GM20431 (cell line): ENCODE data around the gene UPF3A.
"Not testable (repeated sequence)": the region's sequence is repeated elsewhere in the genome, so short reads cannot be mapped to it uniquely, and the experiment has no call there.

Experiments used
- in situ Hi-C: fragments of 300-500 bp; cut with MseI, MboI; formaldehyde crosslinking; loops from one replicate; pipeline ENCODE4 v1.15.0; 2020; ENCODE audit warnings: low sequenced_read_pairs; ENCODE audit not compliant: unreplicated experiment

Gene UPF3A

DNA sequence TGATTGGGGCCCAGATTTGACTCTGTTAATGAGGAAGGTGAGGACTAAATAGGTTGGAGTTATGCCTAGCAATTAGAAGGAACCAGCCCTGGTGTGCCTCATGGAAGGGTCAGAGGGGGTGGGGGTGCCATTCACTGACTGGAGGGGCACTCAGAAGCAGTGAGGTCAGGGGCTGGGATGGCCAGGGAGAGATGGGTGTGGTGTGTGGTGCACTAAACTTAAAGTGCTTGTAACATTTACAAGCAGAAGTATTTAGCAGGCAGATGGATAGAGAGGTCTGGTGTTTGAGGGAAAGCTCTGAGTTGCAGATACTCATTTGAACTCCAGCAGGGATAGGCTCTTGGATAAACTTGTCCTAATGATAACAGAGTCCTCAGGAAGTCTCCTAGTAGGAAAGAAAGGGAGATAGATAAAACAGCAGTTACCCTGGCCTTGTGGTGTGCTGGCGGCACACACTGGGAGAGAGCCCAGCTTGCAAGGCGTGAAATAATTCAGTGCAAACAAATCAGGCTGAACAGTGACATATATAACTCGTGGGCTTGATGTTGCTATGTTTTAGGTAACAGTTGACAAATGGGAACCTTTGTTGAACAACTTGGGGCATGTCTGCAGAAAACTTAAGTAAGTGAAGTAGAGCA is 20.0 kb upstream of the UPF3A start:
- in situ Hi-C loops: no loop called here

- in situ Hi-C loops: no loop called here
Measured at GRCh38 chr13:114263578-114263977, 17.8 kb upstream of the UPF3A start.

GRCh38 chr13:114264313-114264712 is 17.1 kb upstream of the UPF3A start:
- in situ Hi-C loops: not testable (repeated sequence)

GRCh38 chr13:114264886-114265611 is 16.4 kb upstream of the UPF3A start:
- in situ Hi-C loops: no loop called here

GRCh38 chr13:114266241-114266640 is 15.2 kb upstream of the UPF3A start:
- in situ Hi-C loops: no loop called here

- in situ Hi-C loops: no loop called here
Measured at GRCh38 chr13:114268344-114269280, 12.8 kb upstream of the UPF3A start.

DNA sequence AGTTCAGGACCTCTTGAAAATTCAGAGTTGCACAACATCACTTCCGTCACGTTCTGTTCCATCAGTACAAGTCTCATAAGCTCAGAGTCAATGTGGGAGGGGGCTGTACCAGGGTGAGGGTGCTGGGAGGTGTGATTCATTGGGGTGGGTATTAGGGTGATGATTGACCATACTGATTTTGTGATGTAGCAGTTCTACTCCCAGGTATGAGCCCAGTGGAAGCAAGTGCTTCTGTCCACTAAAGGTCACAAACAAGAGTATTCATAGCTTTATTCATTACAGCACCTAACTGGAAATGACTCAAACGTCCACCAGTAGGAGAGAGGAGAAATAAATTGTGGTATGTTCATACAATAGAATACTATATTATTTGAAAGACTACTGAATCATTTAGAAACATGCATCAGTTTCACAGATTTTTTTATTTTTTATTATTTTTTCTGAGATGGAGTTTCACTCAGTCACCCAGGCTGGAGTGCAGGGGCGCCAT is 12.1 kb upstream of the UPF3A start:
- in situ Hi-C loops: no loop called here

GRCh38 chr13:114272977-114273376 is 8.4 kb upstream of the UPF3A start:
- in situ Hi-C loops: no loop called here

GRCh38 chr13:114275304-114275703 is 6.1 kb upstream of the UPF3A start:
- in situ Hi-C loops: no loop called here

DNA sequence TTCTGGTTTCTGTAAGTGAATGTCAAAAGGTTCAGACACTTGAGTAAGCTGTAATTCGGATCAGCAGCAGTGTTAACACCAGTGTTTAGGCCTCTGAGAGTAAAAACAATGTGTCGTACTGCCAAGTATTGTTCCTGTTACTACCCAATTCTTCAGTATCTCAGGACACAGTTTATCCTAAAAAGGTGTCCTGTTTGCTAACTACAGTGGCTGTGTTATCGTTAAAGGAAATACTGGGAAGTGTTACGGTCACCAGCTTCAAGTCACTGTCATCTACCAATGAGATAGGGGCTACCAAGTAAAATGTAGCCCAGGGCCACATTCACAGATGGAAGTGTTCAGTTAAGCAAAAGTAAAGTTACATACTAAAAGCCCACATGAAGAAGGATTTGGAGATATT is 2.3 kb upstream of the UPF3A start:
- in situ Hi-C loops: no loop called here

- in situ Hi-C loops: no loop called here
Measured at GRCh38 chr13:114279758-114280355, 1.5 kb upstream of the UPF3A start.

DNA sequence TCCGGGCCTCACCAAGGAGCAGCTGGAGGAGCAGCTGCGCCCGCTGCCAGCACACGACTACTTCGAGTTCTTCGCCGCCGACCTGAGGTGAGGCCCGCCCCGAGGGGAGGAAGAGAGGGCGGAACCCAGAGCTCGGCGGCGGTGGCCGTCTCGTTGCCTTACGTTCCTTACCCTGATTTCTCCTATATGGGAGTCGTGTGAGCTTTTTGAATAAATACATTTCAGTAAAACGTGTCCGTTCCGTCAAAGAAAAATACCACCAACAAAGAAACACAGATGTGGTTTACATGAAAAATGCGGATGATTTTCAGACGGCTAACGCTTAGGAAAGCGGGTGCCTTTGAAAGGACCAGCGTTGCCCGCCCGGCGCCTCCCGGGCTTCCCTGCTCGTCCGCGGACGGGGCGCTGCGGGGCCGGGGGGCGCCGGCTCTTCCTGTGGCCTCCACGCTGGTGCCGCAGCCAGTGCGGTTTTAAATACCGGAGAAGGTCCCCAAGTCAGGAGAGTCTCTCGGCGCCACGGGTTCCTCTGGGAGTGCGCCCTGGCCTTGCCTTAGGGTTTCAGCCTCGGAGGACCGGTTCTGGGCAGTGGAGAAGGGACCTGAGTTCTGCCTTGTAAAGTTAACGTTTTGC is 755 bp downstream of the UPF3A start:
- in situ Hi-C loops: no loop called here

DNA sequence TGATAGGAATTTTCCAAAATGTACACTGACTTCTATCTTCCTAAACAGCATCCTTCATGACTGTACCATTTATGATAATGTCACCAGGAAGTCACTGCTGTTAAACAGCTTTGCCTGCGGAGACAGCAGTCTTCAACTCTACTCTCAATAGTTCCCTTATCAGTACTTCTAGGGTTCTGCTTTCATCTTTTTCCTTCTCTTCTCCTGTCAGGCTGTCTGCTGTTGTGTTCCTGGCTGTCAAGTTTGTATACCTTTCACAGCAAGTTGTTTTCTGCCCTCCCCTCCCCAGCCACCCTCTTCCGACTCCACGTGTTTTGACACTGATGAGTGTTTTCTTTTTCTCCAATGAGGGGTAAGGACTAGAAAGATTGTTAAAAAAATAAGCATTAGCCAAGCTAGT is 2.2 kb downstream of the UPF3A start:
- in situ Hi-C loops: no loop called here

DNA sequence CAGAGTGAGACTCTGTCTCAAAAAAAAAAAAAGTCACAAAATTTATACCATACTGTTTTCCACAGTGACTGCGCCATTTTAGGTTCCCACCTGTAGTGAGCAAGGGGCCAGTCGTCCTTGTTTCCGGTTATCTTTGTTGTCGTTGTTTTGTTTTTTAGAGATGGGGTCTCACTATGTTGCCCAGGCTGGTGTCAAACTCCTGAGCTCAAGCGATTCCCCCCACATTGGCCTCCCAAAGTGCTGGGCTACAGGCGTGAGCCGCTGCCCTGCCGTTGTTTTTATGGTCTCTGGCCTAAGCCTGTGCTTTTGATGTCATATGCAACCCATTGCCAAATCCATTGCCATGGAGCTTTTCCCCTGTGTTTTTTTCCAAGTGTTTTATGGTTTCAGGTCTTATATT is 3.3 kb downstream of the UPF3A start:
- in situ Hi-C loops: no loop called here

- in situ Hi-C loops: no loop called here
Measured at GRCh38 chr13:114285166-114285808, 3.9 kb downstream of the UPF3A start.

GRCh38 chr13:114286808-114287207 is 5.4 kb downstream of the UPF3A start:
- in situ Hi-C loops: no loop called here

GRCh38 chr13:114288157-114288591 is 6.8 kb downstream of the UPF3A start:
- in situ Hi-C loops: no loop called here

GRCh38 chr13:114296448-114296847 is 15.0 kb downstream of the UPF3A start:
- in situ Hi-C loops: no loop called here

DNA sequence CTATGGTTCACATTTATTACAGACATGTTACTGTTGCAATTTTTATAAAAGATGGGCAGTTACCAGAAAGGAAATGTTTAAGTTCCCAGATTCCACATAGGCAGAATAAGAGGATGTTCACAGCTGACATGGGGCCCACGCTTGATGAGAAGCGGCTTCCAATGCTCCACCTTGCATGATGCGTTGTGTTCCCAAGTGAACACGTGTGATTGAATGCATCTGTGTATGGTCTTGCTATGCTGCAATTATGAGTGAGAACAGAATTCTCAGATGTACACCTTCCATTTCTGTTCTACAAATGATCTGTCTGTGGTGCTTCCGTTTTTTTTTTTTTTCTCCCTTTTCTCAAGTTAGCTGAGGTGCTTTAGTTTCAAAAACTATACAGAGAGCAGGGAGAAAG is 15.5 kb downstream of the UPF3A start:
- in situ Hi-C loops: no loop called here
